Epithelial cell of proximal tubule (primary cell): ENCODE data around the gene USP17L28. TPM values are rescaled to one million over a fixed set of nuclear protein-coding genes. Genes with fewer than 3 reads are reported as not detected.
"Not testable (repeated sequence)": the region's sequence is repeated elsewhere in the genome, so short reads cannot be mapped to it uniquely, and the experiment has no call there.

Experiments used
- DNase-seq: peaks from one replicate; pipeline ENCODE4 v3.0.0-alpha.2; 2011; ENCODE audit warnings: low read depth
- H3K4me3 ChIP-seq: 2 replicates; pipeline ENCODE4 v1.5.1; 2011; ENCODE audit warnings: low read depth, mild to moderate bottlenecking, low read length
- total RNA-seq: library from RNA; depleted of rRNA; stranded (reverse); fragments of >200 nt; gene quantifications from 2 replicates; pipeline ENCODE4 v1.2.3, GENCODE V29; 2015
- TF ChIP-seq, protein P1 (sequence below): conservative IDR thresholded peaks from 2 replicates; pipeline ENCODE4 v1.5.1; 2012; ENCODE audit warnings: low read depth, mild to moderate bottlenecking, low read length

The USP17L28 gene
- total RNA-seq, 1 donor from 2014 or later: not detected

- DNase-seq: peak; percentile 38
- H3K4me3 ChIP-seq: no peak overlapping the region
- TF ChIP-seq, protein P1, sequence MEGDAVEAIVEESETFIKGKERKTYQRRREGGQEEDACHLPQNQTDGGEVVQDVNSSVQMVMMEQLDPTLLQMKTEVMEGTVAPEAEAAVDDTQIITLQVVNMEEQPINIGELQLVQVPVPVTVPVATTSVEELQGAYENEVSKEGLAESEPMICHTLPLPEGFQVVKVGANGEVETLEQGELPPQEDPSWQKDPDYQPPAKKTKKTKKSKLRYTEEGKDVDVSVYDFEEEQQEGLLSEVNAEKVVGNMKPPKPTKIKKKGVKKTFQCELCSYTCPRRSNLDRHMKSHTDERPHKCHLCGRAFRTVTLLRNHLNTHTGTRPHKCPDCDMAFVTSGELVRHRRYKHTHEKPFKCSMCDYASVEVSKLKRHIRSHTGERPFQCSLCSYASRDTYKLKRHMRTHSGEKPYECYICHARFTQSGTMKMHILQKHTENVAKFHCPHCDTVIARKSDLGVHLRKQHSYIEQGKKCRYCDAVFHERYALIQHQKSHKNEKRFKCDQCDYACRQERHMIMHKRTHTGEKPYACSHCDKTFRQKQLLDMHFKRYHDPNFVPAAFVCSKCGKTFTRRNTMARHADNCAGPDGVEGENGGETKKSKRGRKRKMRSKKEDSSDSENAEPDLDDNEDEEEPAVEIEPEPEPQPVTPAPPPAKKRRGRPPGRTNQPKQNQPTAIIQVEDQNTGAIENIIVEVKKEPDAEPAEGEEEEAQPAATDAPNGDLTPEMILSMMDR: no peak
These were observed 35.4 kb downstream of the USP17L28 start for GRCh38 chr4:9384126-9384525.

- not testable (repeated sequence) for H3K4me3 ChIP-seq, DNase-seq
These were observed 40.3 kb downstream of the USP17L28 start for GRCh38 chr4:9389001-9389400.

Other genes with a start within 250 kb of the USP17L28 start
- not detected in 2 replicates for gene FAM90A26, start 178.5 kb upstream of the USP17L28 start, total RNA-seq
- not detected in 2 replicates for gene USP17L10, start 138.2 kb upstream of the USP17L28 start, total RNA-seq
- not detected in 2 replicates for gene USP17L11, start 133.5 kb upstream of the USP17L28 start, total RNA-seq
- not detected in 2 replicates for gene USP17L12, start 128.7 kb upstream of the USP17L28 start, total RNA-seq
- not detected in 2 replicates for gene USP17L13, start 124.0 kb upstream of the USP17L28 start, total RNA-seq
- not detected in 2 replicates for gene USP17L15, start 114.5 kb upstream of the USP17L28 start, total RNA-seq
- not detected in 2 replicates for gene USP17L17, start 105.0 kb upstream of the USP17L28 start, total RNA-seq
- not detected in 2 replicates for gene USP17L18, start 100.3 kb upstream of the USP17L28 start, total RNA-seq
- not detected in 2 replicates for gene USP17L19, start 95.5 kb upstream of the USP17L28 start, total RNA-seq
- gene USP17L20, start 90.8 kb upstream of the USP17L28 start, total RNA-seq: not detected in 2 replicates
- not detected in 2 replicates for gene USP17L21, start 86.0 kb upstream of the USP17L28 start, total RNA-seq
- not detected in 2 replicates for gene USP17L22, start 81.3 kb upstream of the USP17L28 start, total RNA-seq
- not detected in 2 replicates for gene USP17L24, start 23.7 kb upstream of the USP17L28 start, total RNA-seq
- gene USP17L25, start 19.0 kb upstream of the USP17L28 start, total RNA-seq: not detected in 2 replicates
- gene USP17L26, start 14.2 kb upstream of the USP17L28 start, total RNA-seq: not detected in 2 replicates
- not detected in 2 replicates for gene USP17L5, start 9.5 kb upstream of the USP17L28 start, total RNA-seq
- gene USP17L27, start 4.7 kb upstream of the USP17L28 start, total RNA-seq: not detected in 2 replicates
- gene USP17L29, start 4.7 kb downstream of the USP17L28 start, total RNA-seq: not detected in 2 replicates
- not detected in 2 replicates for gene USP17L30, start 14.2 kb downstream of the USP17L28 start, total RNA-seq
- gene DEFB131A, start 95.5 kb downstream of the USP17L28 start, total RNA-seq: not detected in 2 replicates